ENCODE data around the gene CCDC127.

DNA sequence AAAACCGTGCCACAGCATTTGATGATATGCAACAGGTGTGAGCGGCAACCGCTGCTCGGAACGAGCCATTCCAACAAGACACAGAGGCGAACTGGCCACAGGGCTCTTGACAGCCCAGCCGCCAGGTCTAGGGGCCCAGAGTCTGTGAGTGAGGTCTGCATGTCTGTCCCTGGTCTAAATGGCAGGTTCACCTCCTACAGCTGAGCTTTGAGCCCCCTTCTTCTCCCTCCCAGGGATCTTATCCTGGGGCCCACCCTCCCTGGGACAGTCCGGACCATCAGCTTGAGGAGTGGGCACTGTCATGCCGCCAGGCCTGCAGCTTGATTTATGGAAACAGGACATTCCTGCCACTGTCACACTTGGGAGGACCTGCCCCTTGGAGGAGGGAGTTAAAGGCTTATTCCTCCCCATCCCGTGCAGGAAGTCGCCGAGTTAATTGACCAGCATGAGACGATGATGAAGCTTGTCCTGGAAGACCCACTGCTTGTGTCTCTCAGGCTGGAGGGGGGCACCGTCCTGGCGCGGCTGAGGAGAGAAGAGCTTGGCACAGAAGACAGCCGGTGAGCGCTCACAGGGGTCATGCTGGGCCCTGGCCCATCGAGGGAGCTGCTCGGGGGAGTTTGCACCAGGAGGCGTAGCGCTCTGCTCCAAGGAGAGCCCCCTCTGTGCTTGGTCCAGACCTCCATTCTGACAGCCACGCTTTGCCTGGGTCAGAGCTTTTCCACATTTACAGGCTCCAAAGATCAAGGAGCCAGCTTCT lies 62.1 kb downstream of the CCDC127 start:
- TF ChIP-seq GATA3 (IDR thresholded peaks at IDR 0.05; ENCODE audit: low read depth, low read length): no peak
- no peak for TF ChIP-seq GATA2 (IDR thresholded peaks at IDR 0.05; ENCODE audit: low read depth, low read length)

Measured in SH-SY5Y (cell line).